OCI-LY7 (cell line): ENCODE data around the gene TXK. TPM values are rescaled to one million over a fixed set of nuclear protein-coding genes. Genes with fewer than 3 reads are reported as not detected.

ENCODE experiments used
- BruUV-seq: library from RNA; stranded (reverse); fragments of 400-500 nt; replicated peaks from 2 replicates; lab custom pipeline; 2021; lab: Mats Ljungman, UMichigan
- CTCF ChIA-PET: fragments of 300-600 bp; sonication (Branson Sonifier 250); formaldehyde crosslinking; loops from one replicate; lab custom pipeline; 2022; ENCODE audit warnings: antibody characterized with exemption; ENCODE audit not compliant: unreplicated experiment; lab: Charles Lee
- POLR2A ChIA-PET: fragments of 300-600 bp; sonication (Branson Sonifier 250); formaldehyde crosslinking; loops from one replicate; lab custom pipeline; 2022; ENCODE audit warnings: antibody characterized with exemption; lab: Charles Lee
- DNase-seq: peaks from one replicate; pipeline ENCODE4 v3.0.0-alpha.2; 2015; ENCODE audit warnings: low spot score
- H2AFZ ChIP-seq: fragments of 200-600 bp; sonication (generic), shearing (Covaris generic); 2 replicates; pipeline ENCODE4 v1.6.1; 2014; ENCODE audit warnings: mild to moderate bottlenecking, antibody characterized with exemption, low read length, moderate library complexity
- H3K27ac ChIP-seq: fragments of 200-600 bp; sonication (generic); 2 replicates; pipeline ENCODE4 v1.5.1; 2014; ENCODE audit warnings: mixed run types, low read depth, mild to moderate bottlenecking, moderate library complexity, low read length, inconsistent platforms; ENCODE audit not compliant: poor library complexity, severe bottlenecking
- H3K36me3 ChIP-seq: fragments of 200-600 bp; sonication (generic); 2 replicates; pipeline ENCODE4 v1.6.1; 2014; ENCODE audit warnings: mild to moderate bottlenecking, antibody characterized with exemption, low read length, moderate library complexity, mixed read lengths; ENCODE audit not compliant: insufficient read depth
- H3K4me1 ChIP-seq: fragments of 200-600 bp; sonication (generic); 2 replicates; pipeline ENCODE4 v1.5.1; 2014; ENCODE audit warnings: mild to moderate bottlenecking, low read length; ENCODE audit not compliant: insufficient read depth, poor library complexity, severe bottlenecking
- H3K4me2 ChIP-seq: fragments of 200-600 bp; sonication (generic); 2 replicates; pipeline ENCODE4 v1.6.1; 2014; ENCODE audit warnings: mild to moderate bottlenecking, low read length
- H3K4me3 ChIP-seq: fragments of 200-600 bp; sonication (generic); 2 replicates; pipeline ENCODE4 v1.5.1; 2014; ENCODE audit warnings: mild to moderate bottlenecking, low read depth, low read length; ENCODE audit not compliant: poor library complexity, severe bottlenecking
- H3K79me2 ChIP-seq: fragments of 200-600 bp; sonication (generic); 2 replicates; pipeline ENCODE4 v1.6.1; 2016; ENCODE audit warnings: low read depth, mild to moderate bottlenecking, low read length, moderate library complexity, mixed read lengths; ENCODE audit not compliant: insufficient read depth
- H3K9me2 ChIP-seq: fragments of 200-600 bp; sonication (generic); 2 replicates; pipeline ENCODE4 v1.6.1; 2016; ENCODE audit warnings: mild to moderate bottlenecking, low read length, mixed read lengths; ENCODE audit not compliant: insufficient read depth
- H3K9me3 ChIP-seq: fragments of 200-600 bp; sonication (generic); 2 replicates; pipeline ENCODE4 v1.6.1; 2014; ENCODE audit warnings: mild to moderate bottlenecking, mixed run types, low read length, mixed read lengths
- H4K20me1 ChIP-seq: fragments of 200-600 bp; sonication (generic); 2 replicates; pipeline ENCODE4 v1.6.1; 2014; ENCODE audit warnings: mild to moderate bottlenecking, antibody characterized with exemption, low read length, moderate library complexity, mixed read lengths; ENCODE audit not compliant: insufficient read depth
- CTCF ChIP-seq: fragments of 200-600 bp; sonication (generic); conservative IDR thresholded peaks from 2 replicates; pipeline ENCODE4 v1.5.1; 2014; ENCODE audit warnings: mild to moderate bottlenecking, antibody characterized with exemption, low read length, moderate library complexity, mixed read lengths
- EZH2phosphoT487 ChIP-seq: fragments of 200-600 bp; sonication (generic); IDR thresholded peaks from 2 replicates; pipeline ENCODE4 v1.6.1; 2018; ENCODE audit warnings: low read depth, borderline replicate concordance, mild to moderate bottlenecking, mixed run types, antibody characterized with exemption, low read length, moderate library complexity, mixed read lengths
- intact Hi-C: fragments of 100-400 bp; cut with micrococcal nuclease; formaldehyde crosslinking; loops from one replicate; pipeline ENCODE4 v1.10.0; 2022; ENCODE audit not compliant: unreplicated experiment
- total RNA-seq, 2 experiments: library from RNA; depleted of rRNA in 1 of 2; stranded (reverse); fragments of >200 nt in 1 of 2; shearing (Covaris generic) in 1 of 2; gene quantifications; 2 replicates each; pipeline ENCODE4 v1.2.3, GENCODE V29; 2014 to 2022

Gene TXK
- total RNA-seq, 2 experiments from 2014 or later = 0.11 TPM; not detected in 1

- intact Hi-C loops = no loop called here
- DNase-seq = no peak
- Histone ChIP-seq H3K27ac (no peak overlapping the region), H3K36me3 (no peaks in the 10 kb centered on the region), H3K4me1 (no peaks in the 10 kb centered on the region), H3K4me2 (no peak overlapping the region), H3K4me3 (no peak overlapping the region), H4K20me1 (no peaks in the 10 kb centered on the region), H3K79me2 (no peaks in the 10 kb centered on the region), H2AFZ (no peak overlapping the region), H3K9me2 (no peaks in the 10 kb centered on the region), H3K9me3 (no peaks in the 10 kb centered on the region)
- ChIA-PET CTCF (no interaction called here), POLR2A (interaction anchor here (0.7 kb wide), 1 partner anchor 57 kb away, joined by 3 read pairs; no protein-coding TSS in a partner anchor)
- no TSS peak for BruUV-seq
- TF ChIP-seq CTCF (no peak), EZH2phosphoT487 (no peak)
Observed at GRCh38 chr4:48147621-48148020, 13.6 kb upstream of the TXK start.

- peaks cover 34% of the 10 kb centered on the region for H3K4me1 ChIP-seq
- H3K4me2 ChIP-seq = no peak overlapping the region
- peak; percentile 86 for TF ChIP-seq CTCF
- no peak for TF ChIP-seq EZH2phosphoT487
- no peaks in the 10 kb centered on the region for H3K79me2 ChIP-seq
- BruUV-seq = no TSS peak
- no peak overlapping the region for H2AFZ ChIP-seq
- intact Hi-C loops = loop anchor here (5.0 kb wide), 1 partner anchor 136 kb away; no protein-coding TSS in a partner anchor
- H3K4me3 ChIP-seq = no peak overlapping the region
- no peaks in the 10 kb centered on the region for H3K9me2 ChIP-seq
- no peaks in the 10 kb centered on the region for H3K36me3 ChIP-seq
- H4K20me1 ChIP-seq = no peaks in the 10 kb centered on the region
- POLR2A ChIA-PET = no interaction called here
- H3K27ac ChIP-seq = no peak overlapping the region
- CTCF ChIA-PET = no interaction called here
- no peaks in the 10 kb centered on the region for H3K9me3 ChIP-seq
- peak; percentile 69 for DNase-seq
Observed at GRCh38 chr4:48141048-48141447, 7.0 kb upstream of the TXK start.

GRCh38 chr4:48139691-48140090 is 5.6 kb upstream of the TXK start:
- H3K36me3 ChIP-seq = no peaks in the 10 kb centered on the region
- intact Hi-C loops = loop anchor here (5.0 kb wide), 1 partner anchor 138 kb away; no protein-coding TSS in a partner anchor
- no peak for DNase-seq
- peak overlapping the region; percentile 51 for H2AFZ ChIP-seq
- ChIA-PET POLR2A (interaction anchor here (0.7 to 1.2 kb wide), 4 partner anchors 12 to 270 kb away, joined by 3 to 6 read pairs (median 4); no protein-coding TSS in a partner anchor), CTCF (interaction anchor here (1.2 kb wide), 1 partner anchor 160 kb away, joined by 3 read pairs; no protein-coding TSS in a partner anchor)
- no peaks in the 10 kb centered on the region for H3K9me2 ChIP-seq
- TF ChIP-seq EZH2phosphoT487 = no peak
- no peak for TF ChIP-seq CTCF
- H3K9me3 ChIP-seq = no peaks in the 10 kb centered on the region
- H3K4me2 ChIP-seq = peak overlapping the region; percentile 62
- BruUV-seq = no TSS peak
- H4K20me1 ChIP-seq = no peaks in the 10 kb centered on the region
- H3K79me2 ChIP-seq = no peaks in the 10 kb centered on the region
- peaks cover 34% of the 10 kb centered on the region for H3K4me1 ChIP-seq
- peak overlapping the region; percentile 83 for H3K27ac ChIP-seq
- peak overlapping the region; percentile 15 for H3K4me3 ChIP-seq
